IMR-90 (cell line): ENCODE measurements around the gene GPER1. TPM values are rescaled to one million over a fixed set of nuclear protein-coding genes. Genes with fewer than 3 reads are reported as not detected.

ENCODE experiments used
- ATAC-seq: fragments of 200-7000 bp; cut with Tn5 transposase; 2 replicates; pipeline ENCODE4 v1.9.1; 2020; ENCODE audit warnings: low read depth, mild to moderate bottlenecking, moderate library complexity
- BruUV-seq: library from RNA; stranded (reverse); fragments of 400-500 nt; replicated peaks from 2 replicates; lab custom pipeline; 2021; lab: Mats Ljungman, UMichigan
- CTCF ChIA-PET: fragments of 300-600 bp; formaldehyde crosslinking; extraction: SDS; loops from one replicate; lab custom pipeline; 2021; ENCODE audit warnings: antibody characterized with exemption; lab: Yijun Ruan, JAX
- POLR2A ChIA-PET: fragments of 300-600 bp; sonication (Branson Sonifier 250); formaldehyde crosslinking; loops from one replicate; lab custom pipeline; 2022; ENCODE audit warnings: antibody characterized with exemption; ENCODE audit not compliant: unreplicated experiment; lab: Charles Lee
- DNase-seq: peaks from one replicate; pipeline ENCODE4 v3.0.0; 2013
- H2AFZ ChIP-seq: replicated peaks from 2 replicates; pipeline ENCODE3; 2013; ENCODE audit warnings: low read length, mild to moderate bottlenecking; ENCODE audit not compliant: poor library complexity
- H2AK5ac ChIP-seq: 2 replicates; pipeline ENCODE4 v1.6.1; 2013; ENCODE audit warnings: low read depth, low read length, inconsistent platforms
- H2AK9ac ChIP-seq: replicated peaks from 2 replicates; pipeline ENCODE3; 2013; ENCODE audit warnings: mild to moderate bottlenecking, low read depth, low read length, moderate library complexity; ENCODE audit not compliant: poor library complexity
- H2BK120ac ChIP-seq: 2 replicates; pipeline ENCODE4 v1.6.1; 2013; ENCODE audit warnings: low read depth, low read length, inconsistent platforms
- H2BK15ac ChIP-seq: 3 replicates; pipeline ENCODE4 v1.6.1; 2013; ENCODE audit warnings: low read depth, low read length, inconsistent platforms
- H2BK20ac ChIP-seq: 2 replicates; pipeline ENCODE4 v1.6.1; 2013; ENCODE audit warnings: low read depth, mild to moderate bottlenecking, inconsistent platforms, low read length, moderate library complexity
- H2BK5ac ChIP-seq: 2 replicates; pipeline ENCODE4 v1.6.1; 2013; ENCODE audit warnings: mild to moderate bottlenecking, low read depth, low read length, inconsistent platforms; ENCODE audit not compliant: poor library complexity, severe bottlenecking
- H3K14ac ChIP-seq: replicated peaks from 2 replicates; pipeline ENCODE4 v1.6.1; 2013; ENCODE audit warnings: low read depth, low read length, inconsistent platforms
- H3K18ac ChIP-seq: 2 replicates; pipeline ENCODE4 v1.6.1; 2013; ENCODE audit warnings: low read depth, low read length, control low read depth
- H3K23ac ChIP-seq: 2 replicates; pipeline ENCODE4 v1.6.1; 2013; ENCODE audit warnings: low read depth, low read length, inconsistent platforms
- H3K27ac ChIP-seq: 2 replicates; pipeline ENCODE4 v1.5.1; 2013; ENCODE audit warnings: mild to moderate bottlenecking, control low read depth, low read length; ENCODE audit not compliant: insufficient read depth
- H3K27me3 ChIP-seq: 2 replicates; pipeline ENCODE4 v1.6.1; 2013; ENCODE audit warnings: low read length; ENCODE audit not compliant: control insufficient read depth, insufficient read depth
- H3K36me3 ChIP-seq: 2 replicates; pipeline ENCODE4 v1.6.1; 2013; ENCODE audit warnings: low read length, mixed read lengths; ENCODE audit not compliant: control insufficient read depth, insufficient read depth
- H3K4ac ChIP-seq: 2 replicates; pipeline ENCODE4 v1.6.1; 2013; ENCODE audit warnings: low read depth, low read length, inconsistent platforms
- H3K4me1 ChIP-seq: 2 replicates; pipeline ENCODE4 v1.6.1; 2013; ENCODE audit warnings: low read length, mixed read lengths; ENCODE audit not compliant: control insufficient read depth, insufficient read depth
- H3K4me2 ChIP-seq: 2 replicates; pipeline ENCODE4 v1.6.1; 2013; ENCODE audit warnings: low read depth, mild to moderate bottlenecking, control low read depth, low read length, moderate library complexity
- H3K4me3 ChIP-seq: 2 replicates; pipeline ENCODE4 v1.5.1; 2013; ENCODE audit warnings: low read depth, mild to moderate bottlenecking, control low read depth, low read length, moderate library complexity; ENCODE audit not compliant: insufficient read depth
- H3K56ac ChIP-seq: 2 replicates; pipeline ENCODE4 v1.6.1; 2013; ENCODE audit warnings: low read length, inconsistent platforms; ENCODE audit not compliant: insufficient read depth; ENCODE audit errors: extremely low read depth
- H3K79me1 ChIP-seq, 2 experiments: 2 replicates each; pipeline ENCODE4 v1.6.1; 2013; ENCODE audit warnings: low read length in 2 of 2, inconsistent platforms in 1 of 2, low read depth in 1 of 2
- H3K9ac ChIP-seq: 2 replicates; pipeline ENCODE4 v1.6.1; 2013; ENCODE audit warnings: low read depth, low read length, control low read depth
- H3K9me1 ChIP-seq: 2 replicates; pipeline ENCODE4 v1.6.1; 2013; ENCODE audit warnings: low read length, inconsistent platforms; ENCODE audit not compliant: insufficient read depth
- H3K9me3 ChIP-seq: 2 replicates; pipeline ENCODE4 v1.6.1; 2013; ENCODE audit warnings: low read length; ENCODE audit not compliant: control insufficient read depth, insufficient read depth
- H4K20me1 ChIP-seq: 2 replicates; pipeline ENCODE4 v1.6.1; 2013; ENCODE audit warnings: low read length, inconsistent platforms; ENCODE audit not compliant: insufficient read depth
- H4K5ac ChIP-seq: 2 replicates; pipeline ENCODE4 v1.6.1; 2013; ENCODE audit warnings: mild to moderate bottlenecking, low read depth, low read length, control low read depth
- H4K8ac ChIP-seq, 2 experiments: 2 replicates each; pipeline ENCODE4 v1.6.1; 2013; ENCODE audit warnings: low read depth in 2 of 2, low read length in 2 of 2, control low read depth in 1 of 2, inconsistent platforms in 1 of 2
- H4K91ac ChIP-seq: 2 replicates; pipeline ENCODE4 v1.6.1; 2013; ENCODE audit warnings: low read depth, low read length, inconsistent platforms; ENCODE audit not compliant: insufficient read depth
- BHLHE40 ChIP-seq: fragments of 150-350 bp; IDR thresholded peaks from 2 replicates; pipeline ENCODE4 v1.6.1; 2016; ENCODE audit warnings: mild to moderate bottlenecking, low read depth, low read length
- CEBPB ChIP-seq: IDR thresholded peaks from 2 replicates; pipeline ENCODE4 v1.6.1; 2012; ENCODE audit warnings: low read depth, low read length, improper control_type of control experiment
- CHD1 ChIP-seq: IDR thresholded peaks from 2 replicates; pipeline ENCODE4 v1.6.1; 2012; ENCODE audit warnings: low read depth, low read length, improper control_type of control experiment
- CTCF ChIP-seq: conservative IDR thresholded peaks from 2 replicates; pipeline ENCODE4 v1.5.1; 2012; ENCODE audit warnings: mild to moderate bottlenecking, low read depth, low read length, improper control_type of control experiment
- ELK1 ChIP-seq: fragments of 150-350 bp; IDR thresholded peaks from 2 replicates; pipeline ENCODE4 v1.6.1; 2016; ENCODE audit warnings: low read depth, mild to moderate bottlenecking, low read length, moderate library complexity, borderline replicate concordance
- FOS ChIP-seq: fragments of 150-350 bp; IDR thresholded peaks from 2 replicates; pipeline ENCODE4 v1.6.1; 2016; ENCODE audit warnings: low read depth, low read length
- MAFK ChIP-seq: IDR thresholded peaks from 2 replicates; pipeline ENCODE4 v1.6.1; 2012; ENCODE audit warnings: low read depth, low read length, improper control_type of control experiment
- NFE2L2 ChIP-seq: fragments of 150-350 bp; IDR thresholded peaks from 2 replicates; pipeline ENCODE4 v1.6.1; 2016; ENCODE audit warnings: low read depth, mild to moderate bottlenecking, low read length
- POLR2A ChIP-seq: IDR thresholded peaks from 2 replicates; pipeline ENCODE4 v1.6.1; 2012; ENCODE audit warnings: mild to moderate bottlenecking, low read depth, low read length
- RAD21 ChIP-seq: IDR thresholded peaks from 2 replicates; pipeline ENCODE4 v1.6.1; 2012; ENCODE audit warnings: low read length, improper control_type of control experiment
- RCOR1 ChIP-seq: IDR thresholded peaks from 2 replicates; pipeline ENCODE4 v1.6.1; 2012; ENCODE audit warnings: mild to moderate bottlenecking, low read length, improper control_type of control experiment; ENCODE audit not compliant: insufficient replicate concordance
- RFX5 ChIP-seq: IDR thresholded peaks from 2 replicates; pipeline ENCODE4 v1.8.0; 2012; ENCODE audit warnings: low read depth, mild to moderate bottlenecking, low read length, moderate library complexity
- SMC3 ChIP-seq: fragments of 150-350 bp; IDR thresholded peaks from 2 replicates; pipeline ENCODE4 v1.6.1; 2016; ENCODE audit warnings: low read depth, mild to moderate bottlenecking, antibody characterized with exemption, low read length, moderate library complexity
- WGBS, 2 experiments: methylation state at CpG; one replicate each; pipeline versions ENCODE4 v1.1.5 to v1.1.7; 2013; ENCODE audit warnings: missing lambda C conversion rate in 2 of 2; ENCODE audit not compliant: insufficient read length in 1 of 2; ENCODE audit errors: extremely low coverage in 2 of 2; 5-methylcytosine and 5-hydroxymethylcytosine counted together
- dilution Hi-C: fragments of 300-500 bp; cut with HindIII; formaldehyde crosslinking; loops from one replicate; pipeline ENCODE4 v1.14.3; 2018; ENCODE audit warnings: low sequenced_read_pairs; ENCODE audit not compliant: unreplicated experiment
- in situ Hi-C: fragments of 300-500 bp; cut with MboI; formaldehyde crosslinking; loops from 3 replicates; pipeline ENCODE4 v1.14.3; 2019; ENCODE audit warnings: low sequenced_read_pairs, inconsistent platforms, mixed read lengths
- intact Hi-C: fragments of 100-400 bp; cut with micrococcal nuclease; formaldehyde crosslinking; loops from 2 replicates; pipeline ENCODE4 v1.10.0; 2022
- polyA plus RNA-seq, 3 experiments: library from polyadenylated mRNA; depleted of rRNA; stranded (reverse); fragments of >200 nt; gene quantifications; 2 replicates each; pipeline ENCODE4 v1.2.3, GENCODE V29; 2012; ENCODE audit warnings: low replicate concordance in 1 of 3
- total RNA-seq: library from RNA; depleted of rRNA; stranded (reverse); fragments of >200 nt; gene quantifications from 2 replicates; pipeline ENCODE4 v1.2.3, GENCODE V29; 2012

GPER1 gene
- total and polyA plus RNA-seq, 2 of the 4 experiments (the other 2 are of a cell fraction), result 2.0 to 5.8 TPM

- Histone ChIP-seq H4K20me1 (peaks cover 55% of the 10 kb centered on the region), H3K9me1 (peaks cover 4% of the 10 kb centered on the region; the same call in 1 of the 2 replicates), H3K4me1 (peaks cover 8% of the 10 kb centered on the region; the same call in 1 of the 2 replicates), H4K5ac (no peak overlapping the region), H3K4me2 (no peak overlapping the region), H2AK9ac (no peak overlapping the region), H3K14ac (no peak overlapping the region), H3K18ac (no peak overlapping the region), H2BK5ac (no peak overlapping the region), H3K9me3 (no peaks in the 10 kb centered on the region), H3K23ac (no peak overlapping the region), H3K27me3 (no peaks in the 10 kb centered on the region), H2BK15ac (no peak overlapping the region), H2AK5ac (no peak overlapping the region), H3K36me3 (peaks cover 3% of the 10 kb centered on the region; the same call in 1 of the 2 replicates), H3K9ac (no peak overlapping the region), H3K4me3 (no peak overlapping the region), H4K91ac (no peak overlapping the region), H3K27ac (no peak overlapping the region), H3K79me1 (peaks cover 0 to 12% of the 10 kb centered on the region in 2 experiments; a peak in 1 of 4 replicates), H3K4ac (no peak overlapping the region), H3K56ac (no peak overlapping the region), H4K8ac (no peak overlapping the region), H2BK120ac (no peak overlapping the region), H2AFZ (no peak overlapping the region), H2BK20ac (no peak overlapping the region)
- intact Hi-C loops, result no loop called here
- WGBS, 2 experiments, result 92% methylated on average over 10 of the region's 27 CpGs; no CpG with 5 or more reads in 1 of the 2 experiments
- DNase-seq, result no peak
- in situ Hi-C loops, result no loop called here
- no TSS peak for BruUV-seq
- dilution Hi-C loops, result no loop called here
- ChIA-PET CTCF (no interaction called here), POLR2A (no interaction called here)
- TF ChIP-seq POLR2A (no peak), RAD21 (no peak), NFE2L2 (no peak), SMC3 (no peak), RCOR1 (no peak), ELK1 (no peak), MAFK (no peak), CEBPB (no peak), CHD1 (no peak), BHLHE40 (no peak), FOS (no peak), RFX5 (no peak), CTCF (no peak)
- no peak for ATAC-seq
These were observed 31.0 kb upstream of the GPER1 start for GRCh38 chr7:1056785-1057410.
